GM12801 (cell line): ENCODE data around the gene C15orf39.
A peak's percentile ranks its signal among the peaks of the same experiment; 100 is the strongest.

Source experiments
- TF ChIP-seq, protein P1 (sequence below): IDR thresholded peaks from one replicate; pipeline ENCODE4 v1.5.1; 2011; ENCODE audit warnings: control low read depth; ENCODE audit not compliant: insufficient read length; ENCODE audit errors: extremely low read depth

C15orf39 gene

DNA sequence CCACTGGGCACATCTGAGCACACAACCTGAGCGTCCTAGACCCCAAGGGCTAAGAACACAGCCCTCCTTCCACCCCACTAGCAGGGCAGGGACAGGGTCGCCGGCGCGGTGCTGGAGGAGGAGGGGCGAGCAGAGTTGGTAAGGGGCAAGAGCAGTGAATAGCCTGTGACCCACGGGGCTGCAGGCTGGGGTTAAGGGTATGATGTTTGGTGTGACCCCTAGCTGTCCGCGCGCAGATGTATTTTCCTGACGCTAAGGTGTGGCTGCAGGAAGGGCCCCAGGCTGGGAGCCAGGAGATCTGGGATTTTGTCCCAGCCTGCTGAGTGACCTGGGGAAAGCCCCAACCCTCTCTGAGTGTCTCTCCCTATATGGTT is 1.3 kb upstream of the C15orf39 start:
- TF ChIP-seq, protein P1, sequence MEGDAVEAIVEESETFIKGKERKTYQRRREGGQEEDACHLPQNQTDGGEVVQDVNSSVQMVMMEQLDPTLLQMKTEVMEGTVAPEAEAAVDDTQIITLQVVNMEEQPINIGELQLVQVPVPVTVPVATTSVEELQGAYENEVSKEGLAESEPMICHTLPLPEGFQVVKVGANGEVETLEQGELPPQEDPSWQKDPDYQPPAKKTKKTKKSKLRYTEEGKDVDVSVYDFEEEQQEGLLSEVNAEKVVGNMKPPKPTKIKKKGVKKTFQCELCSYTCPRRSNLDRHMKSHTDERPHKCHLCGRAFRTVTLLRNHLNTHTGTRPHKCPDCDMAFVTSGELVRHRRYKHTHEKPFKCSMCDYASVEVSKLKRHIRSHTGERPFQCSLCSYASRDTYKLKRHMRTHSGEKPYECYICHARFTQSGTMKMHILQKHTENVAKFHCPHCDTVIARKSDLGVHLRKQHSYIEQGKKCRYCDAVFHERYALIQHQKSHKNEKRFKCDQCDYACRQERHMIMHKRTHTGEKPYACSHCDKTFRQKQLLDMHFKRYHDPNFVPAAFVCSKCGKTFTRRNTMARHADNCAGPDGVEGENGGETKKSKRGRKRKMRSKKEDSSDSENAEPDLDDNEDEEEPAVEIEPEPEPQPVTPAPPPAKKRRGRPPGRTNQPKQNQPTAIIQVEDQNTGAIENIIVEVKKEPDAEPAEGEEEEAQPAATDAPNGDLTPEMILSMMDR: no peak

DNA sequence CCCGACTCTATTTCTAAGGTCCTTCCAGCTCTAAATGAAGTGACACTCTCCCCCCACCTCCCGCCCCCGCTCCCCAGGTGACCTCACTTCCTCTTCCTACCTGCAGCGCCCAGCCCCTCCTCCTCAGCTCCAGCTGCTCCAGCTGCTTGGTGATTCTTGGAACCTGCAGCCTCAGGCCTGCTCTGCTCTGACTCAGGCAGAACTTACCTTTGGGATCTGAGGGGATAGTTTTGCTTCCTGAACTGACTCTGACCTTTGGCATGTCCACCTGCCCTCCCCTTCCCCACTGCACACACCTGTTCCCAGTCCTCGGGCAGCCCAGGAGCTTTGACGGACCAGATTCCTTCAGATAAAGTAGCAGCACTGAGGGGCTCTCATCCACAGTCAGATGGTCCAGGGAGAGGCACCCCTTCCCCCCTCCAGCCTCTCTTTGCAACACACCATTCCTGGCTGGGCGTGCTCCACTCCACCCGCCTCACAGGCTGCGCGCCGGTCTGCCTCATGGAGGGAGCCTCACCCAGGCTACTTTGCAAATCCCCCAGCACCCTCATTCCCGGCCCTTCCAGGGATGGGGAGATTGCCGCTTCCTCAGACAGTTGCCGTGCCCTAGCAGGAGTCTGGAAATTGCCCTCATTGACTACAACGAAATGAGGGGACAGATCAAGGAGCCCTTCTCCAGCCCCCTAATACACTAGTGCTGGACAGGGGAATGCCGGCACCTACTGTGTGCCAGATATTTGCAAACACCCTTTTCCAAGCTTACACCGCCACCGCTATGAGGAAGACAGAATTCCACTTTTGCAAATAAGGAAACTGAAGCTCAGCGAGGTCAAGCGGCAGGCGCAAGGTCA is 692 bp upstream of the C15orf39 start:
- TF ChIP-seq, protein P1: no peak

DNA sequence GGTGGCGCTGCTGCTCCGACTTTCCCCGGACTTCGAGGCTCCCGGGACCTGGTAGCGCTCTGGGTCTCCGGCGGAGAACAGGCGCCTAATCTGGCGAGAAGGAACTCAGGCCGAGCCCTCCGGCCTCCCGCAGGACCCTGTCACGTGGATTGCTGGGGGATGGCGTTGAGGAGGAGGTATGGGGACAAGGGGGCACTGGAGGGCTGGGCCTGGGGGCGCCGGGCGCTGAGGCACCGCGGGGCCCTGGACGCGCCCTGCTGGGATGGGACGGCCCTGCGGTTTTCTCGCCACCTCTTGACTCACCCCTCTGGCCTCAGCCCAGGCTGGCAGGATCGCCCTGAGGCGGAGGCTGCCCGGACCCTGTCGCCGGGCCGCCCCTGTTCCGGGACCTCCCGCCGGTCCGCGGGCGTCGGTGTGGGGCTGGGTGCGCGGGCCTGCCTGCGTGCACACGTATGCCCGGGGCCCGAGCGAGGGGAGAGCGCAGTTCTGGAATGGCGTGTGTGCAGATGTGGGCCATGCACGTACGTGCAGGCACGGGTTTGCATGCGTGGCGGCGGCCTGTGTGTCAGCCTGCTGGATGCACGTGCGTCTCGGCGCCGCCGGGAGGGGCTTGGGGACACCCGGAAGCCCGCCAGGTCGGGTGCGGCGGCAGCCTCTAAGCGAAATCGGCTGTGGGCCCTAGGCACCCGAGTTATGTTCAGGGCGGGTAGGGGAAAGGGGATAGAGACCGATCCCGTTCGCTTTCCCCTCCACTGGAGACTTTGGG is 752 bp downstream of the C15orf39 start:
- TF ChIP-seq, protein P1: no peak

DNA sequence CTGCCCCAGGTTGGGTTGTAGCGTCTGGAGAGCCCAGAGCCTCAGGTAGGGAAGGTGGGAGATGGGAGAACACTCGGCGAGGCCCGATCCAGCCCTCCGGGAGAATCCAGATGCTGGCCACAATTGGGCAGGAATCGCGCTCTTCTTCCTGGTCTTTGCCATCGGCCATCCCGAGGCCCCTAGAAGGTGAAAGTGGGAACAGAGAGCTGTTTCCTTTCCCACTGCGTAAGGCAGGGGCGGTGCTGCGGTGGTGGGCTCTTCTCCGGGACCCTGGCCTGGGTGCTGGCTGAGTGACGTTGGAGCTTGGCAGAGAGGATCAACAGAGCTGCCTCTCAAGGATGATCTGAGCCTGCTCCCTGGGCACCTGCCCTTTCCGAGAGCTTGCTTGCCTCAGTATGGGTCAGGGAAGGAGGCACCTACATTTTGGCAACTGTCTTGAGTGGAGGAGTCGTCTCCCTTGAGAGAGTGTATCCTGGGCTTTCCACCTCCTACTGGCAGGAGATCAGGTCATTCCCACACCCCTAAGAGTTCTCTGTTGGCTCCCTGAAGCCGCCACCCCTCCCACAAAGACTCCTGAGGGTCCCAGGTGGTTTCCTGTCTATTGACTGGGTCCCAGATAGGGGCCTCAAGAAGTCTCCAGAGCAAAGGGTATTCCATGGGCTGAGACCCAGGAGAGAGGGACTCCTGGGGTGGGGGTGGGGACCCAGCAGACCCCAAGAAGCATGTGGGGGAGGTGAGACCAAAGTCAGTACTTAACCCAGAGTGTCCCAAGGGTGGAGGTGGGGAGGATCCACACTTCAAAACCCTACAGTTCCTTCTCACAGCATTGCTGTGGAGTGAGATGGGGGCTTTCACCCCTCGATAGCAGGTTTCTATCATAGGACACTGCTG is 1.6 kb downstream of the C15orf39 start:
- TF ChIP-seq, protein P1: no peak

DNA sequence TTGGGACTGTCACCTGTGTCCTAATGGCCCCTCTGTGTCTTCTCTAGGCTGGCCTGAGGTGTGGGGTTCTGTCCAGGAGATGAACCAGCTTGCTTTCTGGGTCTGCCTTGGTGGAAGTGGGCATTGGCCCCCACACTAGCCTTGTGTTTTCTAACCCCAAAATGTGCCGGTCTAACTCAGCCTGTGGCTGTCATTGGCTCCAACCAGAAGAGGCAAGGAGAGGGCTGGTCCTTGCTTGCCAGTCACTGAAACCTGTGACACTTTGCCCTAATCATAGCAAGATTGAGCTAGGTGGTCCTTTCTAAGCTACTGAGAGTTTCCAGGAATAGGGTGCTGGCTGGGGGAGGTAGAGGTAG is 2.2 kb downstream of the C15orf39 start:
- TF ChIP-seq, protein P1: no peak

DNA sequence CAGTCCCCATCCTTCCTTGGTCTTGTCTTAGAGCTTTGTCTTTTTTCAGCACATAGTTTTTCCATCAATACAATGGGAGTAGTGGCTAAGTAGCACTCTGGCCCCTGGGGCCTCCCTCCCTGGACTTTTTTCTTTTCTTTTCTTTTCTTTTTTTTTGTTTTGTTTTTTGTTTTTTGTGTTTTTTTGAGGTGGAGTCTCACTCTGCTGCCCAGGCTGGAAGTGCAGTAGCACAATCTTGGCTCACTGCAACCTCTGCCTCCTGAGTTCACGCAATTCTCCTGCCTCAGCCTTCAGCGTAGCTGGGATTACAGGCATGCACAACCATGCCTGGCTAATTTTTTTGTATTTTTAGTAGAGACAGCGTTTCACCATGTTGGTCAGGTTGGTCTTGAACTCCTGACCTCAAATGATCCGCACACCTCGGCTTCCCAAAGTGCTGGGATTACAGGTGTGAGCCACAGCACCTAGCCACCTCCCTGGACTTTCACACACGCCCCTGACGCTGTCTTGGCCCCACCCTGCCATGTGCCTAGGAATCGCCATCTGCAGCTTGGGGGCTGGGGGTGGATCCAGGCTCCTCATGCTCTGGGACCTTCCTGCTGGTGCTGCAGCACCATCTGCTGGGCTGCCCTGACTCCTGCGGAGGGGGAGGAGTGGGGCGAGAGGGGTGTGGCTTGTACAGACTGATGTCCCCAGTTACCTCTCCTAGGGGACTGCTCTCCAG is 2.8 kb downstream of the C15orf39 start:
- TF ChIP-seq, protein P1: peak; percentile 61
